PC-9 (cell line): ENCODE measurements around the gene SVOPL. TPM values are rescaled to one million over a fixed set of nuclear protein-coding genes. Genes with fewer than 3 reads are reported as not detected.

ENCODE experiments used
- BruUV-seq: library from RNA; stranded (reverse); fragments of 400-500 nt; replicated peaks from 2 replicates; lab custom pipeline; 2021; lab: Mats Ljungman, UMichigan
- CTCF ChIA-PET: fragments of 300-600 bp; sonication (Branson Sonifier 250); formaldehyde crosslinking; loops from one replicate; lab custom pipeline; 2022; ENCODE audit warnings: antibody characterized with exemption; lab: Charles Lee
- POLR2A ChIA-PET: fragments of 300-600 bp; sonication (Branson Sonifier 250); formaldehyde crosslinking; loops from one replicate; lab custom pipeline; 2022; ENCODE audit warnings: antibody characterized with exemption; ENCODE audit not compliant: unreplicated experiment; lab: Charles Lee
- DNase-seq, 2 experiments: peaks; one replicate each; pipeline versions ENCODE4 v3.0.0 to v3.0.0-alpha.2; 2015 to 2022; ENCODE audit warnings: mixed read lengths in 1 of 2
- H2AFZ ChIP-seq: fragments of 200-600 bp; sonication (generic); 2 replicates; pipeline ENCODE4 v1.8.1; 2017; ENCODE audit warnings: antibody characterized with exemption
- H3F3A ChIP-seq: fragments of 200-600 bp; sonication (generic); 2 replicates; pipeline ENCODE4 v1.8.1; 2017; ENCODE audit warnings: antibody characterized with exemption, mild to moderate bottlenecking, low read depth; ENCODE audit not compliant: insufficient read depth
- H3K27ac ChIP-seq: fragments of 200-600 bp; sonication (generic); 2 replicates; pipeline ENCODE4 v1.6.1; 2016; ENCODE audit warnings: mixed run types
- H3K27me3 ChIP-seq: fragments of 200-600 bp; sonication (generic); 2 replicates; pipeline ENCODE4 v1.6.1; 2016; ENCODE audit warnings: low read depth, mixed run types; ENCODE audit not compliant: insufficient read depth
- H3K36me3 ChIP-seq: fragments of 200-600 bp; sonication (generic); 2 replicates; pipeline ENCODE4 v1.6.1; 2016; ENCODE audit warnings: low read depth, mixed run types
- H3K4me1 ChIP-seq: fragments of 200-600 bp; sonication (generic); replicated peaks from 2 replicates; pipeline ENCODE4 v1.6.1; 2016; ENCODE audit warnings: mixed run types; ENCODE audit not compliant: insufficient read depth
- H3K4me2 ChIP-seq: fragments of 200-600 bp; sonication (generic); 2 replicates; pipeline ENCODE4 v1.6.1; 2017; ENCODE audit warnings: mixed run types
- H3K4me3 ChIP-seq: fragments of 200-600 bp; sonication (generic); 2 replicates; pipeline ENCODE4 v1.6.1; 2016; ENCODE audit warnings: mixed run types
- H3K79me2 ChIP-seq: fragments of 200-600 bp; sonication (generic); 2 replicates; pipeline ENCODE4 v1.6.1; 2017; ENCODE audit warnings: low read depth, mixed run types
- H3K9me2 ChIP-seq: fragments of 200-600 bp; sonication (generic); 2 replicates; pipeline ENCODE4 v1.8.1; 2017; ENCODE audit warnings: mild to moderate bottlenecking; ENCODE audit not compliant: insufficient read depth
- H3K9me3 ChIP-seq: fragments of 200-600 bp; sonication (generic); 2 replicates; pipeline ENCODE4 v1.8.1; 2016; ENCODE audit warnings: low read depth; ENCODE audit not compliant: insufficient read depth
- H4K20me1 ChIP-seq: fragments of 200-600 bp; sonication (generic); 2 replicates; pipeline ENCODE4 v1.8.1; 2017; ENCODE audit not compliant: insufficient read depth
- CTCF ChIP-seq: fragments of 200-600 bp; sonication (generic); conservative IDR thresholded peaks from 2 replicates; pipeline ENCODE4 v1.6.1; 2017; ENCODE audit warnings: mixed run types, antibody characterized with exemption, mild to moderate bottlenecking, moderate library complexity
- EZH2 ChIP-seq: fragments of 200-600 bp; sonication (generic); IDR thresholded peaks from 2 replicates; pipeline ENCODE4 v1.8.0; 2017; ENCODE audit warnings: antibody characterized with exemption, low read depth
- intact Hi-C: fragments of 100-400 bp; cut with micrococcal nuclease; formaldehyde crosslinking; loops from one replicate; pipeline ENCODE4 v1.10.0; 2022; ENCODE audit not compliant: unreplicated experiment
- total RNA-seq: library from RNA; stranded (reverse); gene quantifications from 2 replicates; pipeline ENCODE4 v1.2.3, GENCODE V29; 2021

The SVOPL gene
- total RNA-seq, 1 experiment from 2014 or later, result 0.70 TPM

DNA sequence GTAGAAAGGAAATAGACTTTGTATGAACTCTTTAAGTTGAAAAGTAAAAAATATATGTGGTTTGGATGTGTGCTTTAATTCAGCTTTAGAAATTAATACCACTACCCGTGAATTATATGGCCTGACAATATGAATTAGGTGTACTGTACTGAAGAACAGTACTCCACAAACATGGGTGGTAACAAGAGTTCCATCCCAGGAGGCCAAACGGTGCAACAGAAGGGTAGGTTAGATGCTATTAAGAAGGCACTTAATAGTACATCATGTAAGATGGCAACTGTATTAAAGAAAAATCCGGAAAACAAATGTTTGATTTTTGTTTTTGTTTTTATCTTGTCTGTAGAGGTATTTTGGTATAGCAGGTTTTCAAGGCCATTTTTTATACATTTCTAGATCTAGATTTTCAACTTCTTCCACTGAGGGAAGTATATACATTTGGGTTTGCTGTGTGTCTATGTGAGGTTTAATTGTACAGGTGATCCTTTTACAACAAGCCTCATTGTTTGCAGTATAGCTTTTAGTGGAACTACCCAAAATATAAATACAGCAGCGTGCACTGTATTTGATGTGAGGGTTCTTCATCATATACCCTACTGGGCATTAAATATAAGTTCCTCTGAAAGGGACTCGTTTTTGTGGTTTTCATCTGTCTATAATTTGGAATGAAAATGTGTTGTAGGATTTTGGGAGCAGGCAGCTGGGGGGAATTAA lies 115.7 kb downstream of the SVOPL start:
- H3K4me2 ChIP-seq, result no peak overlapping the region
- BruUV-seq, result no TSS peak
- no peaks in the 10 kb centered on the region for H3K79me2 ChIP-seq
- POLR2A ChIA-PET, result no interaction called here
- H4K20me1 ChIP-seq, result no peaks in the 10 kb centered on the region; the same call in 1 of the 2 replicates
- CTCF ChIA-PET, result no interaction called here
- H3K27me3 ChIP-seq, result no peaks in the 10 kb centered on the region
- intact Hi-C loops, result loop anchor here (10.0 kb wide), 1 partner anchor 279 kb away; no protein-coding TSS in a partner anchor
- no peak for DNase-seq
- TF ChIP-seq EZH2, result no peak
- no peak for TF ChIP-seq CTCF
- H3K4me3 ChIP-seq, result no peak overlapping the region
- no peak overlapping the region for H2AFZ ChIP-seq
- H3K9me3 ChIP-seq, result no peaks in the 10 kb centered on the region
- H3K27ac ChIP-seq, result no peak overlapping the region
- H3K36me3 ChIP-seq, result peaks cover 37% of the 10 kb centered on the region
- H3K4me1 ChIP-seq, result no peaks in the 10 kb centered on the region
- H3F3A ChIP-seq, result no peaks in the 10 kb centered on the region
- H3K9me2 ChIP-seq, result no peaks in the 10 kb centered on the region; the same call in 1 of the 2 replicates

DNA sequence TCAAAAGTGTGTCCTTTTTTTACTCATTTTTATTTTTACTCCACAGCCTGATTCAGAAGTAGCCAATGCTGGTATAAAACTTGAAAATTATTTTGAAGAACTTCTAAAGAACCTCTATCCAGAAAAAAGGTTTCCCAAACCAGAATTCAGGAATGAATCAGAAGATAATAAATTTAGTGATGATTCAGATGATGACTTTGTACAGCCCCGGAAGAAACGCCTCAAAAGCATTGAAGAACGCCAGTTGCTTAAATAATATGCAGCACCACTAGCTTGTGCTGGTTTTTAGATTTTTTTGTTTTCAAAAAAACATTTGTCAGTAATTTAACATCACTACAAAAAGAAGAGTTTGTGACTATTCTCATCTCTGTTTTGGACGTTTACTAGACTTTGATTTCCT lies 116.5 kb downstream of the SVOPL start:
- no peak for DNase-seq
- Histone ChIP-seq H3K4me2 (no peak overlapping the region), H3K4me1 (no peaks in the 10 kb centered on the region), H3K9me3 (no peaks in the 10 kb centered on the region), H2AFZ (no peak overlapping the region), H3K36me3 (peaks cover 41% of the 10 kb centered on the region), H4K20me1 (no peaks in the 10 kb centered on the region; the same call in 1 of the 2 replicates), H3F3A (no peaks in the 10 kb centered on the region), H3K4me3 (no peak overlapping the region), H3K79me2 (no peaks in the 10 kb centered on the region), H3K27me3 (no peaks in the 10 kb centered on the region), H3K9me2 (no peaks in the 10 kb centered on the region; the same call in 1 of the 2 replicates), H3K27ac (no peak overlapping the region)
- intact Hi-C loops, result loop anchor here (10.0 kb wide), 1 partner anchor 280 kb away; no protein-coding TSS in a partner anchor
- ChIA-PET POLR2A (no interaction called here), CTCF (no interaction called here)
- no TSS peak for BruUV-seq
- TF ChIP-seq EZH2 (no peak), CTCF (no peak)

DNA sequence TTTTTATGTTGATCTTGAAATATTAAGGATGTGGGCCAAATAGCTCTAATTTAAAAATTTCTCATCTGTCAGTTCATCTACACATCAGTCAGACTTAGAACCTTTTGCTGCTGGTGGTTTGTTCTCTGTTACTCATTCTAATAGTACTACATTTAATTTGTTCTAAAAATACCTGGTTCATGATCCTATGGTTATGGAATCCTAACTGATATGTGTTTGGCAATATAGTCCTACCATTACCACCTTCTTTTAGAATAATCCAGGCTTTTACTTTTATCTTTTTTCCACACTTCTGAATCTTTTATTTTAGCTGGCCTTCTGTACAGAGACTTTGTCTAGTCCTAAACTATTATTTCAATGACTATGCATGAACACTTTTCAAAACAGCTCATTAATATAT lies 116.9 kb downstream of the SVOPL start:
- BruUV-seq, result no TSS peak
- no peak for DNase-seq

More for the DNA sequence above, 116.9 kb downstream of the SVOPL start:
- intact Hi-C loops, result loop anchor here (10.0 kb wide), 1 partner anchor 281 kb away; no protein-coding TSS in a partner anchor
- Histone ChIP-seq H4K20me1 (no peaks in the 10 kb centered on the region; the same call in 1 of the 2 replicates), H3K36me3 (peaks cover 42% of the 10 kb centered on the region), H3K4me2 (no peak overlapping the region), H2AFZ (no peak overlapping the region), H3K79me2 (no peaks in the 10 kb centered on the region), H3K4me1 (no peaks in the 10 kb centered on the region), H3K9me2 (no peaks in the 10 kb centered on the region; the same call in 1 of the 2 replicates), H3K27me3 (no peaks in the 10 kb centered on the region), H3K27ac (no peak overlapping the region), H3K9me3 (no peaks in the 10 kb centered on the region), H3K4me3 (no peak overlapping the region), H3F3A (no peaks in the 10 kb centered on the region)
- ChIA-PET POLR2A (no interaction called here), CTCF (no interaction called here)
- no peak for TF ChIP-seq EZH2
- no peak for TF ChIP-seq CTCF
